GM18870 (cell line): Measurements from ENCODE around the gene SDCBP2.

Source experiments
- ATAC-seq: cut with Tn5 transposase; IDR thresholded peaks from one replicate; pipeline ENCODE4 v1.9.1; 2021; ENCODE audit warnings: moderate library complexity; ENCODE audit not compliant: unreplicated experiment

The SDCBP2 gene

GRCh38 chr20:1298888-1299511 lies 29.9 kb downstream of the SDCBP2 start:
- no peak for ATAC-seq

GRCh38 chr20:1298166-1298565 lies 30.8 kb downstream of the SDCBP2 start:
- ATAC-seq, result no peak

- no peak for ATAC-seq
These were observed 31.5 kb downstream of the SDCBP2 start for GRCh38 chr20:1297486-1297885.

GRCh38 chr20:1296922-1297321 lies 32.0 kb downstream of the SDCBP2 start:
- no peak for ATAC-seq

GRCh38 chr20:1296117-1296610 lies 32.8 kb downstream of the SDCBP2 start:
- ATAC-seq, result no peak

GRCh38 chr20:1295276-1295930 lies 33.5 kb downstream of the SDCBP2 start:
- no peak for ATAC-seq

GRCh38 chr20:1294497-1294896 lies 34.4 kb downstream of the SDCBP2 start:
- no peak for ATAC-seq

GRCh38 chr20:1293641-1294379 lies 35.1 kb downstream of the SDCBP2 start:
- ATAC-seq, result no peak

- no peak for ATAC-seq
These were observed 36.3 kb downstream of the SDCBP2 start for GRCh38 chr20:1292620-1293019.

- ATAC-seq, result no peak
These were observed 37.7 kb downstream of the SDCBP2 start for GRCh38 chr20:1291191-1291741.

- ATAC-seq, result no peak
These were observed 41.0 kb downstream of the SDCBP2 start for GRCh38 chr20:1287787-1288569.

GRCh38 chr20:1287306-1287705 lies 41.6 kb downstream of the SDCBP2 start:
- ATAC-seq, result no peak

- ATAC-seq, result no peak
These were observed 42.5 kb downstream of the SDCBP2 start for GRCh38 chr20:1286267-1287024.

GRCh38 chr20:1283522-1284510 lies 45.1 kb downstream of the SDCBP2 start:
- ATAC-seq, result no peak

GRCh38 chr20:1282966-1283365 lies 46.0 kb downstream of the SDCBP2 start:
- ATAC-seq, result no peak

GRCh38 chr20:1281279-1282057 lies 47.5 kb downstream of the SDCBP2 start:
- no peak for ATAC-seq

- ATAC-seq, result no peak
These were observed 48.5 kb downstream of the SDCBP2 start for GRCh38 chr20:1280195-1281102.
